Astrocyte (in vitro differentiated cells and primary cell): ENCODE measurements around the gene TRIM44. TPM values are rescaled to one million over a fixed set of nuclear protein-coding genes. Genes with fewer than 3 reads are reported as not detected.

Source experiments
- DNase-seq: peaks from one replicate; pipeline ENCODE4 v3.0.0-alpha.2; 2010; ENCODE audit warnings: low read depth
- FAIRE-seq: peaks from 2 replicates; lab custom pipeline; 2011; peaks lifted over from hg19 to GRCh38; lab: Jason Lieb, UNC
- H2AFZ ChIP-seq: 2 replicates; pipeline ENCODE4 v1.6.0; 2012; ENCODE audit warnings: low read depth, low read length, inconsistent platforms
- H3K27ac ChIP-seq: 2 replicates; pipeline ENCODE4 v1.5.1; 2011; ENCODE audit warnings: low read depth, low read length, inconsistent platforms
- H3K27me3 ChIP-seq: 2 replicates; pipeline ENCODE4 v1.6.0; 2011; ENCODE audit warnings: low read length, inconsistent platforms; ENCODE audit not compliant: insufficient read depth
- H3K36me3 ChIP-seq: 2 replicates; pipeline ENCODE4 v1.5.1; 2011; ENCODE audit warnings: low read length, inconsistent platforms; ENCODE audit not compliant: insufficient read depth
- H3K4me1 ChIP-seq: 2 replicates; pipeline ENCODE4 v1.5.1; 2011; ENCODE audit warnings: low read length, inconsistent platforms; ENCODE audit not compliant: insufficient read depth
- H3K4me2 ChIP-seq: 2 replicates; pipeline ENCODE4 v1.6.0; 2012; ENCODE audit warnings: low read length, inconsistent platforms
- H3K4me3 ChIP-seq: 2 replicates; pipeline ENCODE4 v1.5.1; 2011; ENCODE audit warnings: low read depth, mild to moderate bottlenecking, low read length, inconsistent platforms; ENCODE audit not compliant: insufficient read depth
- H3K79me2 ChIP-seq: 2 replicates; pipeline ENCODE4 v1.6.0; 2012; ENCODE audit warnings: mild to moderate bottlenecking, low read length, inconsistent platforms; ENCODE audit not compliant: insufficient read depth
- H3K9ac ChIP-seq: 2 replicates; pipeline ENCODE4 v1.6.0; 2012; ENCODE audit warnings: mild to moderate bottlenecking, low read length, inconsistent platforms
- H3K9me3 ChIP-seq: 2 replicates; pipeline ENCODE4 v1.5.1; 2012; ENCODE audit warnings: low read depth, mild to moderate bottlenecking, low read length, inconsistent platforms; ENCODE audit not compliant: insufficient read depth
- H4K20me1 ChIP-seq: 2 replicates; pipeline ENCODE4 v1.6.0; 2012; ENCODE audit warnings: low read length, inconsistent platforms; ENCODE audit not compliant: insufficient read depth
- H3K27ac Mint-ChIP-seq: one replicate; pipeline ENCODE4 v1.8.0; 2021; ENCODE audit warnings: mild to moderate bottlenecking, mixed read lengths; ENCODE audit not compliant: unreplicated experiment
- H3K27me3 Mint-ChIP-seq: one replicate; pipeline ENCODE4 v1.8.0; 2021; ENCODE audit warnings: low read depth, mixed read lengths; ENCODE audit not compliant: unreplicated experiment
- H3K36me3 Mint-ChIP-seq: one replicate; pipeline ENCODE4 v1.8.0; 2021; ENCODE audit warnings: low read depth, mixed read lengths; ENCODE audit not compliant: unreplicated experiment
- H3K4me1 Mint-ChIP-seq: one replicate; pipeline ENCODE4 v1.8.0; 2021; ENCODE audit warnings: low read depth, mixed read lengths; ENCODE audit not compliant: unreplicated experiment
- H3K4me3 Mint-ChIP-seq: one replicate; pipeline ENCODE4 v1.8.0; 2021; ENCODE audit warnings: mild to moderate bottlenecking, moderate library complexity, mixed read lengths; ENCODE audit not compliant: unreplicated experiment
- H3K9me3 Mint-ChIP-seq: one replicate; pipeline ENCODE4 v1.8.0; 2021; ENCODE audit warnings: mild to moderate bottlenecking, mixed read lengths; ENCODE audit not compliant: unreplicated experiment
- EZH2 ChIP-seq: IDR thresholded peaks from 2 replicates; pipeline ENCODE4 v1.6.1; 2012; ENCODE audit warnings: mild to moderate bottlenecking, low read length, inconsistent platforms; ENCODE audit not compliant: insufficient read depth
- total RNA-seq: library from RNA; stranded (reverse); gene quantifications from 2 replicates; pipeline ENCODE4 v1.2.1, GENCODE V29; 2021
- TF ChIP-seq, protein P1 (sequence below): IDR thresholded peaks from 2 replicates; pipeline ENCODE4 v1.5.1; 2011; ENCODE audit warnings: low read depth, mild to moderate bottlenecking, inconsistent platforms, low read length, moderate library complexity; ENCODE audit not compliant: insufficient read depth

Gene TRIM44
- total RNA-seq, 1 donor from 2014 or later = 61.0 TPM

DNA sequence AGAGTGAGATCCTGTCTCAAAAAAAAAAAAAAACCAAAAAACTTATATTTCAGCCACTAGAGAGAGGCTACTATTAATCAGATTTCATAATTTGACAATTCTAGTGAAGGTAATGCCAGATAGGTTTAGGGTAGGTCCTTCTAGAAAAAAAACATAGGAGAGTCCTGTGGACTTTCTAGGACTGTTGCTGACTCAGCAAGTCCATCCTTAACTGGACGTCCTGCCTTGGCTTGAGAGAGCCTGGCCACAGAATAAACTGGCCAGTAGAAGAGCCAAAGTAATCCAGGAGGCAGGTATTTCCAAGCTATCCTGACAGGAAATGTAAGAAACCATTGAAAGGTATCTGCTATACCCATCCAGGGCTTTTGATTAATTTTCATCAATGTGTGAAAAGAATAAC, 64.6 kb downstream of the TRIM44 start:
- no peak overlapping the region for H3K4me3 Mint-ChIP-seq
- FAIRE-seq = no peak

DNA sequence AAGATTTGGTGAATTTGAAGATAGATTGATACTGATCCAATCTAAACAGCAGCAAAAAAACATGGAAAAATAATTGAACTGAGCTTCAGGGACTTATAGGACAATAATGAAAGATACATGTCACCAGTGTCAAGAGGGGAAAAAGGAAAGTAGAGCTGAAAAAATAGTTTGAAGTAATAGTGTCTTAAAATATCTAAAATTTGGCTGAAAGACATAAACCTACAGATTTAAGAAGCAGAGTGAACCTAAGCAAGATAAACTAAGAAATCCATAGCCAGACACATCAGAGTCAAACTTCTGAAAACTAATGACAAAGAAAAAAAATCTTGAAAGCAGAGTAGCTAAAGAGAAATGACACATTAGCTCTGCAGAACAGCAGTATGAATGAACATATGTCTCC, 67.7 kb downstream of the TRIM44 start:
- Mint-ChIP-seq H3K27me3 (no peaks in the 10 kb centered on the region), H3K9me3 (peaks cover 2% of the 10 kb centered on the region), H3K4me1 (peaks cover 9% of the 10 kb centered on the region), H3K36me3 (peaks cover 23% of the 10 kb centered on the region), H3K27ac (no peak overlapping the region), H3K4me3 (no peak overlapping the region)
- FAIRE-seq (no peak), DNase-seq (no peak)
- TF ChIP-seq, protein P1, sequence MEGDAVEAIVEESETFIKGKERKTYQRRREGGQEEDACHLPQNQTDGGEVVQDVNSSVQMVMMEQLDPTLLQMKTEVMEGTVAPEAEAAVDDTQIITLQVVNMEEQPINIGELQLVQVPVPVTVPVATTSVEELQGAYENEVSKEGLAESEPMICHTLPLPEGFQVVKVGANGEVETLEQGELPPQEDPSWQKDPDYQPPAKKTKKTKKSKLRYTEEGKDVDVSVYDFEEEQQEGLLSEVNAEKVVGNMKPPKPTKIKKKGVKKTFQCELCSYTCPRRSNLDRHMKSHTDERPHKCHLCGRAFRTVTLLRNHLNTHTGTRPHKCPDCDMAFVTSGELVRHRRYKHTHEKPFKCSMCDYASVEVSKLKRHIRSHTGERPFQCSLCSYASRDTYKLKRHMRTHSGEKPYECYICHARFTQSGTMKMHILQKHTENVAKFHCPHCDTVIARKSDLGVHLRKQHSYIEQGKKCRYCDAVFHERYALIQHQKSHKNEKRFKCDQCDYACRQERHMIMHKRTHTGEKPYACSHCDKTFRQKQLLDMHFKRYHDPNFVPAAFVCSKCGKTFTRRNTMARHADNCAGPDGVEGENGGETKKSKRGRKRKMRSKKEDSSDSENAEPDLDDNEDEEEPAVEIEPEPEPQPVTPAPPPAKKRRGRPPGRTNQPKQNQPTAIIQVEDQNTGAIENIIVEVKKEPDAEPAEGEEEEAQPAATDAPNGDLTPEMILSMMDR = no peak
- TF ChIP-seq EZH2 = no peak
- peaks cover 3% of the 10 kb centered on the region for H3K9me3 ChIP-seq
- no peak overlapping the region for H3K27ac ChIP-seq
- peaks cover 4% of the 10 kb centered on the region for H3K79me2 ChIP-seq
- peaks cover 4% of the 10 kb centered on the region for H3K4me1 ChIP-seq
- H3K4me2 ChIP-seq = no peak overlapping the region
- no peaks in the 10 kb centered on the region for H3K27me3 ChIP-seq
- H3K9ac ChIP-seq = no peak overlapping the region
- H3K36me3 ChIP-seq = peaks cover 10% of the 10 kb centered on the region
- H2AFZ ChIP-seq = no peak overlapping the region
- H4K20me1 ChIP-seq = peaks cover 23% of the 10 kb centered on the region
- H3K4me3 ChIP-seq = no peak overlapping the region

More for the DNA sequence above, 64.6 kb downstream of the TRIM44 start:
- Histone ChIP-seq H4K20me1 (peaks cover 48% of the 10 kb centered on the region), H3K9me3 (no peaks in the 10 kb centered on the region), H3K79me2 (peaks cover 11% of the 10 kb centered on the region), H3K27me3 (no peaks in the 10 kb centered on the region), H3K4me1 (peaks cover 4% of the 10 kb centered on the region), H3K27ac (no peak overlapping the region), H2AFZ (no peak overlapping the region), H3K9ac (no peak overlapping the region), H3K36me3 (peaks cover 5% of the 10 kb centered on the region), H3K4me2 (no peak overlapping the region), H3K4me3 (no peak overlapping the region)
- DNase-seq = no peak
- Mint-ChIP-seq H3K27ac (no peak overlapping the region), H3K27me3 (no peaks in the 10 kb centered on the region), H3K4me1 (peaks cover 7% of the 10 kb centered on the region), H3K9me3 (no peaks in the 10 kb centered on the region), H3K36me3 (peaks cover 19% of the 10 kb centered on the region)
- TF ChIP-seq, protein P1 = no peak
- TF ChIP-seq EZH2 = no peak

DNA sequence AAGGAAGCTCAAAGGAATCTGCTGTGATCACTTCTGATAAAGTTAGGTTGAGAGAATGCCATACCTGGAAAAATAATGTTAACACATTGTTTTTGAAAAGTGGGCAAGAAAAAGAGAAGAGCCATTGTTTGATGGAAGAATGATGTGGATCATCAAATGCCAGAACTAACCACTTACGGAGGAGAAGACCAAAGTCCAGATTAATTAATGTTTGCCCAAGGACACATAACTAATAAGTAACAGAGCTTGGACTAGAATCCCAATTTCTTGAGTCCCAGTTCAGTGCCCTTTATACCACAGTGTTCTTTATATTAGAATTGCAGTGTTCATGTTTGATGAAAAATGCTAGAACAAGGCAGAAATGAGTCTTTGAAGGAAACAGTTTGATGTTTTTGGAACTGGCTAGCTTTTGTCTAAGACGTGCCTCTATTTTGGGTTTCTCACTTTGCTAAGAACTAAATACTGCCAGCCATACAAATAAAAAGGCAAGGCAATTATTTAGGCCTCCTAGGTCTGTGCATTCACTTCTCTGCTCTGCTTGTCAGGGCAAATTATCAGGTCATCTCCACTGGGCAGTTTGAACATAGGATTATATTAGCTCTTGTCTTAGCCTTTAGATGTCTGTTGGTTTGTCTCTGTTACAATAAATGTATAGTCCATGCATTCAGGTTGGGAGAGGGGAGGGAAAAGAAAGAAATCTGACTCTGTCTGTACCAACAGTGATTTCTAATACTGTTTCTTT, 72.3 kb downstream of the TRIM44 start:
- Mint-ChIP-seq H3K4me3 (no peak overlapping the region), H3K27ac (no peak overlapping the region), H3K36me3 (peaks cover 21% of the 10 kb centered on the region), H3K9me3 (peaks cover 2% of the 10 kb centered on the region), H3K4me1 (peaks cover 17% of the 10 kb centered on the region), H3K27me3 (no peaks in the 10 kb centered on the region)
- Histone ChIP-seq H2AFZ (no peak overlapping the region), H4K20me1 (peaks cover 12% of the 10 kb centered on the region), H3K27me3 (no peaks in the 10 kb centered on the region), H3K4me1 (no peaks in the 10 kb centered on the region), H3K36me3 (peaks cover 18% of the 10 kb centered on the region), H3K9ac (no peak overlapping the region), H3K27ac (no peak overlapping the region), H3K9me3 (peaks cover 3% of the 10 kb centered on the region), H3K4me3 (no peak overlapping the region), H3K79me2 (peaks cover 4% of the 10 kb centered on the region), H3K4me2 (no peak overlapping the region)
- no peak for DNase-seq
- FAIRE-seq = no peak
- TF ChIP-seq, protein P1 = no peak
- TF ChIP-seq EZH2 = no peak
